Spleen (tissue), 11 donors: ENCODE results near the gene MAP7D2. TPM values are rescaled to one million over a fixed set of nuclear protein-coding genes. Genes with fewer than 3 reads are reported as not detected.

Experiments
- DNase-seq: peaks from one replicate; pipeline ENCODE4 v3.0.0-alpha.2; 2020
- H3K27ac ChIP-seq, 8 donors: fragments of 200-600 bp; sonication (generic) in 7 of 8; 1 replicate in 4 of 8; 2 replicates in 4 of 8; pipeline versions ENCODE4 v1.5.0 to v1.8.0; 2016 to 2021; ENCODE audit warnings: inconsistent platforms in 4 of 8, mild to moderate bottlenecking in 4 of 8, moderate library complexity in 1 of 8
- H3K27me3 ChIP-seq, 7 donors: fragments of 200-600 bp; sonication (generic) in 6 of 7; replicated peaks in 1 of 7; 1 replicate in 4 of 7; 2 replicates in 3 of 7; pipeline versions ENCODE4 v1.5.0 to v1.8.0; 2016 to 2021; ENCODE audit warnings: inconsistent platforms in 3 of 7, mild to moderate bottlenecking in 1 of 7
- H3K36me3 ChIP-seq, 6 donors: fragments of 200-600 bp; sonication (generic) in 5 of 6; 1 replicate in 4 of 6; 2 replicates in 2 of 6; pipeline versions ENCODE4 v1.5.0 to v1.8.0; 2016 to 2021; ENCODE audit warnings: inconsistent platforms in 2 of 6
- H3K4me1 ChIP-seq, 6 donors: fragments of 200-600 bp; sonication (generic) in 5 of 6; 1 replicate in 3 of 6; 2 replicates in 3 of 6; pipeline versions ENCODE4 v1.5.0 to v1.8.0; 2016 to 2021; ENCODE audit warnings: inconsistent platforms in 3 of 6
- H3K4me3 ChIP-seq, 8 donors: fragments of 200-600 bp; sonication (generic) in 7 of 8; 1 replicate in 4 of 8; 2 replicates in 4 of 8; pipeline versions ENCODE4 v1.5.0 to v1.8.0; 2016 to 2021; ENCODE audit warnings: inconsistent platforms in 4 of 8, mild to moderate bottlenecking in 4 of 8, moderate library complexity in 2 of 8
- H3K9me3 ChIP-seq, 8 donors: fragments of 200-600 bp; sonication (generic) in 7 of 8; 1 replicate in 4 of 8; 2 replicates in 4 of 8; pipeline versions ENCODE4 v1.5.0 to v1.8.0; 2016 to 2021; ENCODE audit warnings: inconsistent platforms in 4 of 8
- POLR2A ChIP-seq, 3 donors: fragments of 450-650 bp; IDR thresholded peaks; one replicate each; pipeline ENCODE4 v1.5.1; 2017; ENCODE audit warnings: antibody characterized with exemption in 3 of 3, mild to moderate bottlenecking in 1 of 3
- POLR2AphosphoS5 ChIP-seq, 3 donors: sonication (generic); formaldehyde crosslinking; IDR thresholded peaks; one replicate each; pipeline ENCODE4 v1.5.1; 2017; ENCODE audit warnings: antibody characterized with exemption in 3 of 3
- WGBS, 5 donors: extraction: QIAGEN DNeasy Blood & Tissue Kit in 3 of 5; methylation state at CpG; one replicate each; pipeline versions ENCODE4 v1.1.5 to v1.1.7; 2013 to 2018; 5-methylcytosine and 5-hydroxymethylcytosine counted together
- intact Hi-C: fragments of 100-400 bp; cut with DNase I; formaldehyde crosslinking; loops from one replicate; pipeline ENCODE4 v1.15.0; 2023; ENCODE audit warnings: low total_unique reads
- polyA plus RNA-seq, 3 donors: library from polyadenylated mRNA; stranded (reverse); fragments of 200-250 nt; gene quantifications; one replicate each; pipeline ENCODE4 v1.2.1, GENCODE V29; 2013
- total RNA-seq, 7 donors: library from RNA; depleted of rRNA in 3 of 7; stranded (reverse); fragments of >200 nt in 3 of 7; fragmentation: NEBNext Ultra II Directional in 4 of 7; extraction: Animal tissue kit (Norgen Biotek cat#: 25700) in 4 of 7; gene quantifications; one replicate each; pipeline versions ENCODE4 v1.1.0 to v1.2.1, GENCODE V29; 2016 to 2021
- TF ChIP-seq, protein P1 (sequence below), 11 experiments: fragments of 200-600 bp in 7 of 11; fragments of 450-650 bp in 4 of 11; sonication (generic) in 4 of 11; IDR thresholded peaks in 8 of 11; conservative IDR thresholded peaks in 3 of 11; 1 replicate in 7 of 11; 2 replicates in 4 of 11; pipeline versions ENCODE4 v1.4.0 to v1.8.0; 2016 to 2021; ENCODE audit warnings: antibody characterized with exemption in 11 of 11, inconsistent platforms in 4 of 11, mild to moderate bottlenecking in 1 of 11
- donor health status: healthy with polysubstance abuse.
- donor health status: DM: no; HTN: no; CAD: no; lungs with moderate emphysema.
- donor health status: DM: no; HTN: no; CAD: no.
- donor health status: Bipolar disorder and iron deficiency.
- donor health status: healthy.
- donor health status: DM: no; HTN: no; CAD: no.
- donor health status: DM: yes; HTN: yes; CAD: no.

The MAP7D2 gene
- total and polyA plus RNA-seq, 10 donors: 0.02 to 0.67 (median 0.47) TPM; not detected in 3

DNA sequence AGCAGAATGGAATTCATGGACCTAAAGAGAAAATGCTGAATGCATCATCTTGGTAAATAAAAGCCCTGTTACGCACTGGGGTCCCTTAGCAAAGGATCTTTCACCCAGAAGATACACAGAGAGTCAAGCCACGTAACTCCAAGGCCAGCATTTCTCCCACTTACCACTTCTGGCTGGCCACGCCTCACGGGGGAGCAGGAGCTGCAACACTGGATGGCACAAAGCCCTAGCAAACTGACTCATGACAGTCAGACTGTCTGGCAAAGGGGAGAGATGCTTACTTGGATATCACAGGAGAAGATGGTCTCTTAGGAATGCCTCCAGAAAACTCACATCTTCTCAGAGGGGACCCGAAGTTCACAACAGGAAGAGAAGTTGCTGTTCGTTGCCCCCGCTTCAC is 74.5 kb downstream of the MAP7D2 start:
- H3K27me3 ChIP-seq: no peaks in the 10 kb centered on the region
- DNase-seq: no peak
- WGBS, 5 donors: 71 to 92% (median 80%) methylated on average over 5 to 7 of the region's 7 CpGs
- no peak overlapping the region for H3K27ac ChIP-seq
- TF ChIP-seq POLR2A (IDR thresholded peaks at IDR 0.05) (no peak), POLR2AphosphoS5 (IDR thresholded peaks at IDR 0.05) (no peak)
- TF ChIP-seq, protein P1, sequence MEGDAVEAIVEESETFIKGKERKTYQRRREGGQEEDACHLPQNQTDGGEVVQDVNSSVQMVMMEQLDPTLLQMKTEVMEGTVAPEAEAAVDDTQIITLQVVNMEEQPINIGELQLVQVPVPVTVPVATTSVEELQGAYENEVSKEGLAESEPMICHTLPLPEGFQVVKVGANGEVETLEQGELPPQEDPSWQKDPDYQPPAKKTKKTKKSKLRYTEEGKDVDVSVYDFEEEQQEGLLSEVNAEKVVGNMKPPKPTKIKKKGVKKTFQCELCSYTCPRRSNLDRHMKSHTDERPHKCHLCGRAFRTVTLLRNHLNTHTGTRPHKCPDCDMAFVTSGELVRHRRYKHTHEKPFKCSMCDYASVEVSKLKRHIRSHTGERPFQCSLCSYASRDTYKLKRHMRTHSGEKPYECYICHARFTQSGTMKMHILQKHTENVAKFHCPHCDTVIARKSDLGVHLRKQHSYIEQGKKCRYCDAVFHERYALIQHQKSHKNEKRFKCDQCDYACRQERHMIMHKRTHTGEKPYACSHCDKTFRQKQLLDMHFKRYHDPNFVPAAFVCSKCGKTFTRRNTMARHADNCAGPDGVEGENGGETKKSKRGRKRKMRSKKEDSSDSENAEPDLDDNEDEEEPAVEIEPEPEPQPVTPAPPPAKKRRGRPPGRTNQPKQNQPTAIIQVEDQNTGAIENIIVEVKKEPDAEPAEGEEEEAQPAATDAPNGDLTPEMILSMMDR (IDR thresholded peaks at IDR 0.05 in 8 of 11, conservative IDR thresholded peaks at IDR 0.05 in 3 of 11): no peak
- no peaks in the 10 kb centered on the region for H3K4me1 ChIP-seq
- no peaks in the 10 kb centered on the region for H3K9me3 ChIP-seq
- no peak overlapping the region for H3K4me3 ChIP-seq
- intact Hi-C loops: no loop called here
- no peaks in the 10 kb centered on the region for H3K36me3 ChIP-seq

DNA sequence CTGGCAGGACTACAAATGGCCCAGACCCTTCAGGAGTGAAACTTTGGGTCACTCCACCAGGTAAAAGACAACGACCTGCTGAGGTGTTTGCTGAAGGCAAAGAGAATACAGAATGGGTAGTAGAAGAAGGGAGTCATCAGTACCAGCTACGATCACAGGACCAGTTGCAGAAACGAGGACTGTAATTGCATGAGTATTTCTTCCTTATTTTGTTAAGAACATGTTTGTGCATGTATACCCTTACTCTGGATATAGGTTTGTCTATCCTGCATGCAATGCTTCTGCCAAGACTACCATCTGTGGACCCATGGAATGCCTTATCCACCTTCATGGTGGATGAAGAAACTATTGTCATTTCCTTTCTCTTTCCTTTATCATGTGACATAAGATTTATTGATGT is 77.7 kb downstream of the MAP7D2 start:
- DNase-seq: no peak
- H3K27me3 ChIP-seq: no peaks in the 10 kb centered on the region
- intact Hi-C loops: no loop called here
- H3K9me3 ChIP-seq: no peaks in the 10 kb centered on the region
- H3K4me3 ChIP-seq: no peak overlapping the region
- H3K27ac ChIP-seq: no peak overlapping the region
- WGBS, 5 donors: 73 to 92% (median 86%) methylated on average over 3 of the region's 3 CpGs
- H3K36me3 ChIP-seq: no peaks in the 10 kb centered on the region
- H3K4me1 ChIP-seq: no peaks in the 10 kb centered on the region
- TF ChIP-seq POLR2AphosphoS5 (IDR thresholded peaks at IDR 0.05) (no peak), POLR2A (IDR thresholded peaks at IDR 0.05) (no peak)
- TF ChIP-seq, protein P1 (IDR thresholded peaks at IDR 0.05 in 8 of 11, conservative IDR thresholded peaks at IDR 0.05 in 3 of 11): no peak

DNA sequence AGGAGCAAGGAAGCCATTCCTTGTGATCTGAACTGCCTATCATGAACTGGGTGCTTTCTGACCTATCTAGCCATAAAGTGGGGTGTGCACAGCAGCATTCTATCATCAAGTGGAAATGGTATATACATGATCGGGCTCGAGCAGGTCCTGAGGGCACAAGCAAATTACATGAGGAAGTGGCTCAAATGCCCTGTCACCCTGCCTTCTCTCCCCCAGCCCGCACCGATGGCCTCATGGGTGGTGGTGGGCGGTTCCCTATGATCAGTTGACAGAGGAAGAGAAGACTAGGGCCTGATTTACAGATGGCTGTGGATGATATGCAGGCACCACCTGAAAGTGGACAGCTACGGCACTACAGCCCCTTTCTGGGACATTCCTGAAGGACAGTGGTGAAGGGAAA is 79.5 kb downstream of the MAP7D2 start:
- H3K4me3 ChIP-seq: no peak overlapping the region
- no peaks in the 10 kb centered on the region for H3K36me3 ChIP-seq
- H3K27me3 ChIP-seq: no peaks in the 10 kb centered on the region
- intact Hi-C loops: no loop called here
- 59 to 77% (median 75%) methylated on average over 6 of the region's 6 CpGs for WGBS, 5 donors
- no peak overlapping the region for H3K27ac ChIP-seq
- no peaks in the 10 kb centered on the region for H3K9me3 ChIP-seq
- H3K4me1 ChIP-seq: no peaks in the 10 kb centered on the region
- no peak for TF ChIP-seq POLR2A (IDR thresholded peaks at IDR 0.05)
- TF ChIP-seq POLR2AphosphoS5 (IDR thresholded peaks at IDR 0.05): no peak
- TF ChIP-seq, protein P1 (IDR thresholded peaks at IDR 0.05 in 8 of 11, conservative IDR thresholded peaks at IDR 0.05 in 3 of 11): no peak
- DNase-seq: no peak

DNA sequence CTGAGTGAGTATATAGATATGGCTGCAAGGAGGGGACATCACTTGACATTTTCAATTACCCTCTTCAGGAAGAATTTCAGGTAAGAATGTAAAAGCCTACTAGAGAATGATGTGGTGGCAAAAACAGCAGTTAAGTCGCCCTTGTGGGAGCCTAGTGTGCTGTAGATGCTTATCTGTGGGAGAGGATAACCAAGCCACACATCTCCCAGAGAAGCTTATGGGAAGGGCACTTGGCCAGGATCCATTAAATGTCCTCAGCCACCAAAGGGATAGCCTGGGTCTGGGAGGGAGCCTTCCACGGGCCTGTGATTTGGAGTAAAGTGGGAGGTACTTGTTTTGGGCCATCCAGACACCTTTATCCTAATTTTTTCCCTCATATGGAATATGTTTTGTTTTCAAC is 84.5 kb downstream of the MAP7D2 start:
- H3K36me3 ChIP-seq: no peaks in the 10 kb centered on the region
- no peak overlapping the region for H3K27ac ChIP-seq
- TF ChIP-seq POLR2A (IDR thresholded peaks at IDR 0.05) (no peak), POLR2AphosphoS5 (IDR thresholded peaks at IDR 0.05) (no peak)
- TF ChIP-seq, protein P1 (IDR thresholded peaks at IDR 0.05 in 8 of 11, conservative IDR thresholded peaks at IDR 0.05 in 3 of 11): no peak
- H3K4me3 ChIP-seq: no peak overlapping the region
- no peak for DNase-seq
- H3K27me3 ChIP-seq: no peaks in the 10 kb centered on the region
- no peaks in the 10 kb centered on the region for H3K9me3 ChIP-seq
- no peaks in the 10 kb centered on the region for H3K4me1 ChIP-seq
- intact Hi-C loops: no loop called here
- WGBS, 5 donors: 52 to 76% (median 67%) methylated on average over 2 of the region's 2 CpGs
